Measurements from ENCODE around the gene KEL. TPM values are rescaled to one million over a fixed set of nuclear protein-coding genes. Genes with fewer than 3 reads are reported as not detected.

Gene KEL
- total RNA-seq, 2 donors from 2014 or later, result not detected

DNA sequence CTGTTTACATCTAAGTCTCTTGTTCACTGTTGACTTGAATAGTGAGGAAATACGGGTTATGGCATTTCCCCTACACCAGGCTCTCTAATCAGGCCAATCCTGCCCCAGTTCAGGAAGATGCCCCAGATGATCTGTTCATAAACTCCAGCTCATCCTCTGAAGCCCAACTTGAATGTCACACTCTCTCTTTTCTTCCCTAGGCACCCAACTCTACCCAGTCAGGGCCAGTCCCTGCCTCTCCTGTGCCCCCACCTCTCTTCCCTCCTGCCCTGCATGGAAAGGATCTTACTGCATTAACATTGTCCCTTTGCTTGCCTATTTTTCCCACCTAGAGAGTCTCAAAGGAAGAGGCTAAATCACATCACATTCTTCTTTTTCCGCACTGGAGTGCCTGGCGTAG, 66.0 kb downstream of the KEL start:
- TF ChIP-seq, protein P1, sequence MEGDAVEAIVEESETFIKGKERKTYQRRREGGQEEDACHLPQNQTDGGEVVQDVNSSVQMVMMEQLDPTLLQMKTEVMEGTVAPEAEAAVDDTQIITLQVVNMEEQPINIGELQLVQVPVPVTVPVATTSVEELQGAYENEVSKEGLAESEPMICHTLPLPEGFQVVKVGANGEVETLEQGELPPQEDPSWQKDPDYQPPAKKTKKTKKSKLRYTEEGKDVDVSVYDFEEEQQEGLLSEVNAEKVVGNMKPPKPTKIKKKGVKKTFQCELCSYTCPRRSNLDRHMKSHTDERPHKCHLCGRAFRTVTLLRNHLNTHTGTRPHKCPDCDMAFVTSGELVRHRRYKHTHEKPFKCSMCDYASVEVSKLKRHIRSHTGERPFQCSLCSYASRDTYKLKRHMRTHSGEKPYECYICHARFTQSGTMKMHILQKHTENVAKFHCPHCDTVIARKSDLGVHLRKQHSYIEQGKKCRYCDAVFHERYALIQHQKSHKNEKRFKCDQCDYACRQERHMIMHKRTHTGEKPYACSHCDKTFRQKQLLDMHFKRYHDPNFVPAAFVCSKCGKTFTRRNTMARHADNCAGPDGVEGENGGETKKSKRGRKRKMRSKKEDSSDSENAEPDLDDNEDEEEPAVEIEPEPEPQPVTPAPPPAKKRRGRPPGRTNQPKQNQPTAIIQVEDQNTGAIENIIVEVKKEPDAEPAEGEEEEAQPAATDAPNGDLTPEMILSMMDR (IDR thresholded peaks at IDR 0.05), result no peak
- Histone ChIP-seq H3K9me3 (no peaks in the 10 kb centered on the region), H3K27me3 (replicated peaks; ENCODE audit: insufficient read depth) (no peaks in the 10 kb centered on the region), H3K4me3 (no peak overlapping the region), H3K4me1 (ENCODE audit: control insufficient read depth in 1 of 2, low read depth in 2 of 2) (no peaks in the 10 kb centered on the region), H3K36me3 (no peaks in the 10 kb centered on the region), H3K27ac (no peak overlapping the region)
- DNase-seq (ENCODE audit: low spot score) (no peak), ATAC-seq (ENCODE audit: insufficient number of reproducible peaks, low FRiP score, low read depth) (no peak)

DNA sequence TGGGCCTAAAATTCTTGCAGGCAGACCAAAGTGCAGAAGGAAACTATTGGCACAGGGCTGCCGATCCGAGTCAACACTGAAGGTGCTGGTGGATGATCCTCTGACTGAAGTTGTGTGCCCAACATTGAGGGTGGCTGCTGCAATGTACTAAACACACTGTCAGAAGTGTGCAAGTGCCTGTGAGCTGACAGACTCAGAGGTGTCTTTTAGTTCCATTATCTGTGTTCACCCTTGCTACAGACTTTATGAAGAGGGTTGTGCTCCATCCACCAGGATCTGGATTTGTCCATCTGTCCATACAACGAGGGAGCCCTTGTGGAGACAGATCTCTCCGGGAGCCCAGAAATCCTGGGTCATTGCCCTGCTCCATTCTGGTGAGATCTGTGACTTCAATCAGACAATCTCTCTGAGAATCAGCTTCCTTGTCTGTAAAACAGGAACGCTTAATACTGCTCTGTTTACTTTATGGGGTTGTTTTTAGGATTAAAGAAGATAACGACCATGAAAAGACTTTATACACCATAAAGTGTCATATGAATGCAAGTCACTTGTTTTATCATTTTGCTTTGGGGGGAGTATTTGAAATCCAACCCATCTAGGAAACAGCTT, 67.1 kb downstream of the KEL start:
- Histone ChIP-seq H3K27me3 (replicated peaks; ENCODE audit: insufficient read depth) (no peaks in the 10 kb centered on the region), H3K27ac (no peak overlapping the region), H3K4me1 (ENCODE audit: control insufficient read depth in 1 of 2, low read depth in 2 of 2) (no peaks in the 10 kb centered on the region), H3K36me3 (no peaks in the 10 kb centered on the region), H3K9me3 (no peaks in the 10 kb centered on the region), H3K4me3 (no peak overlapping the region)
- TF ChIP-seq, protein P1 (IDR thresholded peaks at IDR 0.05), result no peak
- DNase-seq (ENCODE audit: low spot score) (no peak), ATAC-seq (ENCODE audit: insufficient number of reproducible peaks, low FRiP score, low read depth) (no peak)

DNA sequence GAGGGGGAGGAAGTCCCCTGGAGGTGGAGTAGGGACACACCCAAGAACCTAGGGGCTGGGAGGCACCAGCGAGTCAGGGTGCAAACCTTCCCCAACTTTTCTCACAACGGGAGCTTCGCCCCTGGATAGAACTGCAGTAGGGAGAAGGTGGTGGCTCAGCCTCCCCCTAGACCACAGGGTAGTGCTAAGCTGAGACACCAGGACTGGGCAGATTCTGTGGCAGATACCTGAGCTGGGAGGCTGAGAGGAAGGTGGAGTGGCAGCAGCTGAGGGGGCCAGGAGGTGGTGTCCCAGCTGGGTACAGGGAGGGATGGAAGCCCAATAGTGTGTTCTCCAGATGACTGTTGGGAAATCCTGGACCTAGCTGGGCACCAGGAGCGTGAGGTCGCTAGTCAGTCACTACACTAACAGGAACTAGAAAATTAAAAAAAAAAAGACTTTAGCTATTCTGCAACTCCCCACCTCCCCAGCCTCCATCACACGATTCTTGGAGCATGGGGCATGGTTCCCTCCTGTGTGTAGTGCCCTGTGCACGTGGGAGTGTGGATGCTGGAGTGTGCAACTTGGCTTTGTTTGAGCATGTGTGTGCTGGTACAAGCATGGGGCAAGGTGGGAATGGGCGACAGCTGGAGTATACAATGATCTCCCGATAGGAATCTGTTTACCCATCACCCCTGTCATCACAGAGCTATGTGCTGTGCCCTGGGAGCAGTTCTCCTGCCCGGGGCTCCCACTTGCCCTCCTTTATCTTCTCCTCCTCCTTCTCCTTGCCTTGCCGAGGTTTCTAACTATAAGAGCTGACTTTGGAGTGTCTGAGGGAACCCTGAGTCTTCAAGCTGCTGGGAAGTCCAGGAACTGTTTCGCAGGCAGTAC, 67.8 kb downstream of the KEL start:
- no peaks in the 10 kb centered on the region for H3K27me3 ChIP-seq (replicated peaks; ENCODE audit: insufficient read depth)
- H3K36me3 ChIP-seq, result no peaks in the 10 kb centered on the region
- ATAC-seq (ENCODE audit: insufficient number of reproducible peaks, low FRiP score, low read depth) (no peak), DNase-seq (ENCODE audit: low spot score) (no peak)
- TF ChIP-seq, protein P1 (IDR thresholded peaks at IDR 0.05), result no peak
- no peak overlapping the region for H3K4me3 ChIP-seq
- no peaks in the 10 kb centered on the region for H3K9me3 ChIP-seq
- no peaks in the 10 kb centered on the region for H3K4me1 ChIP-seq (ENCODE audit: control insufficient read depth in 1 of 2, low read depth in 2 of 2)
- H3K27ac ChIP-seq, result no peak overlapping the region

- DNase-seq (ENCODE audit: low spot score), result no peak
- ATAC-seq (ENCODE audit: insufficient number of reproducible peaks, low FRiP score, low read depth), result no peak
These were observed 69.2 kb downstream of the KEL start for GRCh38 chr7:142892951-142893350.

More at GRCh38 chr7:142892951-142893350, 69.2 kb downstream of the KEL start:
- no peak overlapping the region for H3K4me3 ChIP-seq
- H3K27ac ChIP-seq, result no peak overlapping the region
- no peaks in the 10 kb centered on the region for H3K36me3 ChIP-seq
- H3K9me3 ChIP-seq, result no peaks in the 10 kb centered on the region
- TF ChIP-seq, protein P1 (IDR thresholded peaks at IDR 0.05), result no peak
- no peaks in the 10 kb centered on the region for H3K27me3 ChIP-seq (replicated peaks; ENCODE audit: insufficient read depth)
- H3K4me1 ChIP-seq (ENCODE audit: control insufficient read depth in 1 of 2, low read depth in 2 of 2), result no peaks in the 10 kb centered on the region
